Astrocyte of the spinal cord (primary cell): ENCODE measurements around the gene FGD6.

ENCODE experiments used
- DNase-seq: peaks from one replicate; pipeline ENCODE4 v3.0.0; 2011; ENCODE audit warnings: low read depth, low spot score
- H3K4me3 ChIP-seq: 2 replicates; pipeline ENCODE4 v1.5.1; 2011; ENCODE audit warnings: low read depth, mild to moderate bottlenecking, low read length, moderate library complexity
- in situ Hi-C: cut with HindIII; loops from 2 replicates; pipeline ENCODE4 v1.10.0; 2017; ENCODE audit warnings: low sequenced_read_pairs
- TF ChIP-seq, protein P1 (sequence below): IDR thresholded peaks from 2 replicates; pipeline ENCODE4 v1.5.1; 2012; ENCODE audit warnings: low read depth, mild to moderate bottlenecking, low read length, inconsistent platforms

FGD6 gene

DNA sequence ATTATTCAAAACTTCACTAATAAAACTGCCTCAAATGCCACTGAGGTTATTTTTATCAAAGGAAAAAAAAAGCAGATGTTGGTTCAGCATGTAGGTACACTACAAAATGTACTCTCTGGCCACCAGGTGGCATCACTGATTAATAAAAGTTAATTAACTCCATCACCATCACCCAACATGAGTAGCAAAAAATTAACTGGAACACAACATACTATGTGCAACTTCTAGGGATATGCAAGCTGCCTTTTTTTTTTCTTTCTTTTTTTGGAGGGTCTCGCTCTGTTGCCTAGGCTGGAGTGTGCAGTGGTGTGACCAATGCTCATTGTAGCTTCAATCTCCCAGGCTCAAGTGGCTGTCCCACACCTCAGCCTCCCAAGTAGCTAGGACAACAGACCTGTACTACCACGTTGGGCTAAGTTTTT, 100.1 kb downstream of the FGD6 start:
- no peak overlapping the region for H3K4me3 ChIP-seq
- in situ Hi-C loops = no loop called here
- TF ChIP-seq, protein P1, sequence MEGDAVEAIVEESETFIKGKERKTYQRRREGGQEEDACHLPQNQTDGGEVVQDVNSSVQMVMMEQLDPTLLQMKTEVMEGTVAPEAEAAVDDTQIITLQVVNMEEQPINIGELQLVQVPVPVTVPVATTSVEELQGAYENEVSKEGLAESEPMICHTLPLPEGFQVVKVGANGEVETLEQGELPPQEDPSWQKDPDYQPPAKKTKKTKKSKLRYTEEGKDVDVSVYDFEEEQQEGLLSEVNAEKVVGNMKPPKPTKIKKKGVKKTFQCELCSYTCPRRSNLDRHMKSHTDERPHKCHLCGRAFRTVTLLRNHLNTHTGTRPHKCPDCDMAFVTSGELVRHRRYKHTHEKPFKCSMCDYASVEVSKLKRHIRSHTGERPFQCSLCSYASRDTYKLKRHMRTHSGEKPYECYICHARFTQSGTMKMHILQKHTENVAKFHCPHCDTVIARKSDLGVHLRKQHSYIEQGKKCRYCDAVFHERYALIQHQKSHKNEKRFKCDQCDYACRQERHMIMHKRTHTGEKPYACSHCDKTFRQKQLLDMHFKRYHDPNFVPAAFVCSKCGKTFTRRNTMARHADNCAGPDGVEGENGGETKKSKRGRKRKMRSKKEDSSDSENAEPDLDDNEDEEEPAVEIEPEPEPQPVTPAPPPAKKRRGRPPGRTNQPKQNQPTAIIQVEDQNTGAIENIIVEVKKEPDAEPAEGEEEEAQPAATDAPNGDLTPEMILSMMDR = peak; percentile 50
- DNase-seq = peak; percentile 79

- TF ChIP-seq, protein P1 = no peak
- in situ Hi-C loops = no loop called here
Measured at GRCh38 chr12:95116773-95117172, 100.5 kb downstream of the FGD6 start.

DNA sequence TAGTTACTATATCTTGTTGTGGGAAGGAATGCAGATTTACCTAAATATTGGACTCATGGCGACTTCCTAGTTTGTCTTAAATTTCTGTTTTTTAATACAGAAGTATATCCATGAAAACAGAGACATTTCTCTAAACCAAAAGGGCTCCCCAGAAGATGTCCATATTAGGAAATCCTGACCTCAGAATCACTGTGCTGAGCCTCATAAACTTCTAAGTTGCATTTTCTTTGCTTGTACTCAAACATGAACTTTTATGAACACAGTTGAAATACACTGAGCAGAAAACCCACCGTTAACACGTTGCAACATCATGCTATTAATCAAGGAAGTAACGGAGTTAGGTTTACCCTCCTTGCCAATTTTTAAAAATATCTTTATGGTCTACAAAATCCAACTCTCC, 100.9 kb downstream of the FGD6 start:
- in situ Hi-C loops = no loop called here
- no peak overlapping the region for H3K4me3 ChIP-seq

More at GRCh38 chr12:95116773-95117172, 100.5 kb downstream of the FGD6 start:
- no peak overlapping the region for H3K4me3 ChIP-seq
- DNase-seq = no peak

DNA sequence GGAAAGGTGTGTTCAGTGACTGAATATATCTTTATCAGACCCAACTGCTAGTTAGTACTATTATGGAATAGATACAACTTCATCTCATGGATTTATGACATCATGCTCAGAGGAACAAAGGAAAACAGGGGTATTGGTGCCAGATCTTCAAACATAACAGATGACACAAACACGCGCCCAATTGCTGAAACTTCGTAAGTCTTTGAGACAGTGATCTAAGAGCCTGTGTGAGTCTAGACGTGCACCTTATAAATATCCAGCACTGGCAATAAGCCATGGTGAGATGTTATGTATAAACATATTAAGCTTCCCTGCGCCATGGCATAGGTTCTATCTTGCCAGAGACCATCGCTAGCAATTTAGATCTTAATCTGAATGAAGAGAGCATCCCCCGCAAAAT, 101.6 kb downstream of the FGD6 start:
- TF ChIP-seq, protein P1 = no peak
- no peak for DNase-seq
- H3K4me3 ChIP-seq = no peak overlapping the region
- in situ Hi-C loops = no loop called here

More for the DNA sequence above, 100.9 kb downstream of the FGD6 start:
- TF ChIP-seq, protein P1 = no peak
- DNase-seq = no peak

DNA sequence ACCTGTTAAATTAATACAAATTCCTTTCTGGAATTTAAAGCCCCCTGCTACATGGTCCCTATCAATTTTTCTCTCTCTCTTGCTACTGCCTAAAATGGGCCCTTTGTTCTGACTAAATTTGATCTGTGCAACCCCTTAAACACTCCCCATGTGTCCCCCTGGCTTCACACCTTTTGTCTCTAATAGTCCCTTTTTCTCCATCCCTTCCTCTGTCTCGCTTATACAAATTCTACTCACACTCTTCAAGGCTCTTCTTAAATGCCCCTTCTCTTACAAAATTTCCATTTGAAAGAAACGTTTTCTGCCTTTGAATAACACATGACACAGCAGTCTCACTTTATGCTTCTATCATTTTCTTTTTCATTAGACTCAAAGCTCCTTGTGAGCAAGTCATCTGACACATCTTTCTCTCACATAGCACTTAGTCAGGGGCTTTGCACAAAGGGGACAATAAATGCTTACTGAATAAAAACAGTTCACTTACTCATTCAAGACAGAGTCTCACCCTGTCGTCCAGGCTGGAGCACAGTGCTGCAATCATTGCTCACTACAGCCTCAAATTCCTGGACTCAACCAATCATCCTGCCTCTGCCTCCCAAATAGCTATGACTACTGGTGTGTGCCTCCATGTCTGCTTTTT, 102.4 kb downstream of the FGD6 start:
- no peak overlapping the region for H3K4me3 ChIP-seq
- TF ChIP-seq, protein P1 = no peak
- in situ Hi-C loops = no loop called here
- no peak for DNase-seq

DNA sequence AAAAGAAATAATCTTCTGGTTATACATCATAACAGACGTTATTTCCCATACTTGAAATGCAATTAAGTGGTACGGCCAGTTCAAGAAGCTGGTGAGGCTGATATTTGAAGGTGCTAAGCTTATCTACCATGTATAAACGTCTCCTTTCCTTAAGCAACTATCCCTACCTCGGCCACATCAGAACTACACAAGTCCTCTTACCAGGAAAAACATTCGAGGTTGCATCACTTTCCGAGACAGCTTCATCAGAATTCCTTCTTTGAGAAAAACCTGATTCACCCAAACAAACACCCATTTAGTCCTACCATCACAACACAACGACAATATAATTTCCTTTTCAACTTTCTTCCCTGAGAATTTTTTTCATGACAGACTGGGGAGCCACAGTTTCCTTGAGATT, 109.9 kb downstream of the FGD6 start:
- TF ChIP-seq, protein P1 = no peak
- H3K4me3 ChIP-seq = no peak overlapping the region
- in situ Hi-C loops = no loop called here
- DNase-seq = no peak

- in situ Hi-C loops = no loop called here
Measured at GRCh38 chr12:95105540-95105939, 111.7 kb downstream of the FGD6 start.

More at GRCh38 chr12:95105540-95105939, 111.7 kb downstream of the FGD6 start:
- DNase-seq = no peak
- TF ChIP-seq, protein P1 = no peak
- no peak overlapping the region for H3K4me3 ChIP-seq
